Spleen (tissue), 11 donors: ENCODE measurements around the gene PRDX2. TPM values are rescaled to one million over a fixed set of nuclear protein-coding genes. Genes with fewer than 3 reads are reported as not detected.

Experiments
- DNase-seq: peaks from one replicate; pipeline ENCODE4 v3.0.0-alpha.2; 2020
- H3K27ac ChIP-seq, 8 donors: fragments of 200-600 bp; sonication (generic) in 7 of 8; 1 replicate in 4 of 8; 2 replicates in 4 of 8; pipeline versions ENCODE4 v1.5.0 to v1.8.0; 2016 to 2021; ENCODE audit warnings: inconsistent platforms in 4 of 8, mild to moderate bottlenecking in 4 of 8, moderate library complexity in 1 of 8
- H3K27me3 ChIP-seq, 7 donors: fragments of 200-600 bp; sonication (generic) in 6 of 7; replicated peaks in 1 of 7; 1 replicate in 4 of 7; 2 replicates in 3 of 7; pipeline versions ENCODE4 v1.5.0 to v1.8.0; 2016 to 2021; ENCODE audit warnings: inconsistent platforms in 3 of 7, mild to moderate bottlenecking in 1 of 7
- H3K36me3 ChIP-seq, 6 donors: fragments of 200-600 bp; sonication (generic) in 5 of 6; 1 replicate in 4 of 6; 2 replicates in 2 of 6; pipeline versions ENCODE4 v1.5.0 to v1.8.0; 2016 to 2021; ENCODE audit warnings: inconsistent platforms in 2 of 6
- H3K4me1 ChIP-seq, 6 donors: fragments of 200-600 bp; sonication (generic) in 5 of 6; 1 replicate in 3 of 6; 2 replicates in 3 of 6; pipeline versions ENCODE4 v1.5.0 to v1.8.0; 2016 to 2021; ENCODE audit warnings: inconsistent platforms in 3 of 6
- H3K4me3 ChIP-seq, 8 donors: fragments of 200-600 bp; sonication (generic) in 7 of 8; 1 replicate in 4 of 8; 2 replicates in 4 of 8; pipeline versions ENCODE4 v1.5.0 to v1.8.0; 2016 to 2021; ENCODE audit warnings: inconsistent platforms in 4 of 8, mild to moderate bottlenecking in 4 of 8, moderate library complexity in 2 of 8
- H3K9me3 ChIP-seq, 8 donors: fragments of 200-600 bp; sonication (generic) in 7 of 8; 1 replicate in 4 of 8; 2 replicates in 4 of 8; pipeline versions ENCODE4 v1.5.0 to v1.8.0; 2016 to 2021; ENCODE audit warnings: inconsistent platforms in 4 of 8
- CTCF ChIP-seq, 11 experiments: fragments of 200-600 bp in 7 of 11; fragments of 450-650 bp in 4 of 11; sonication (generic) in 4 of 11; IDR thresholded peaks in 8 of 11; conservative IDR thresholded peaks in 3 of 11; 1 replicate in 7 of 11; 2 replicates in 4 of 11; pipeline versions ENCODE4 v1.4.0 to v1.8.0; 2016 to 2021; ENCODE audit warnings: antibody characterized with exemption in 11 of 11, inconsistent platforms in 4 of 11, mild to moderate bottlenecking in 1 of 11
- POLR2A ChIP-seq, 3 donors: fragments of 450-650 bp; IDR thresholded peaks; one replicate each; pipeline ENCODE4 v1.5.1; 2017; ENCODE audit warnings: antibody characterized with exemption in 3 of 3, mild to moderate bottlenecking in 1 of 3
- POLR2AphosphoS5 ChIP-seq, 3 donors: sonication (generic); formaldehyde crosslinking; IDR thresholded peaks; one replicate each; pipeline ENCODE4 v1.5.1; 2017; ENCODE audit warnings: antibody characterized with exemption in 3 of 3
- WGBS, 5 donors: extraction: QIAGEN DNeasy Blood & Tissue Kit in 3 of 5; methylation state at CpG; one replicate each; pipeline versions ENCODE4 v1.1.5 to v1.1.7; 2013 to 2018; 5-methylcytosine and 5-hydroxymethylcytosine counted together
- intact Hi-C: fragments of 100-400 bp; cut with DNase I; formaldehyde crosslinking; loops from one replicate; pipeline ENCODE4 v1.15.0; 2023; ENCODE audit warnings: low total_unique reads
- polyA plus RNA-seq, 3 donors: library from polyadenylated mRNA; stranded (reverse); fragments of 200-250 nt; gene quantifications; one replicate each; pipeline ENCODE4 v1.2.1, GENCODE V29; 2013
- total RNA-seq, 7 donors: library from RNA; depleted of rRNA in 3 of 7; stranded (reverse); fragments of >200 nt in 3 of 7; fragmentation: NEBNext Ultra II Directional in 4 of 7; extraction: Animal tissue kit (Norgen Biotek cat#: 25700) in 4 of 7; gene quantifications; one replicate each; pipeline versions ENCODE4 v1.1.0 to v1.2.1, GENCODE V29; 2016 to 2021
- donor health status: healthy with polysubstance abuse.
- donor health status: DM: no; HTN: no; CAD: no; lungs with moderate emphysema.
- donor health status: DM: no; HTN: no; CAD: no.
- donor health status: Bipolar disorder and iron deficiency.
- donor health status: healthy.
- donor health status: DM: no; HTN: no; CAD: no.
- donor health status: DM: yes; HTN: yes; CAD: no.

The PRDX2 gene
- total and polyA plus RNA-seq, 10 donors: 78.3 to 203 (median 117) TPM

- H3K36me3 ChIP-seq: no peaks in the 10 kb centered on the region
- H3K9me3 ChIP-seq: no peaks in the 10 kb centered on the region
- H3K27me3 ChIP-seq: peaks cover 0 to 5% (median 0%) of the 10 kb centered on the region in 7 donors
- H3K4me3 ChIP-seq: peak overlapping the region in 1 of 8 donors; percentile 53
- intact Hi-C loops: no loop called here
- peaks cover 55 to 88% (median 79%) of the 10 kb centered on the region in 6 donors for H3K4me1 ChIP-seq
- H3K27ac ChIP-seq: peak overlapping the region; percentile 97 to 100 (median 100)
- WGBS, 5 donors: 76 to 83% (median 80%) methylated on average over 10 of the region's 10 CpGs
- TF ChIP-seq POLR2A (IDR thresholded peaks at IDR 0.05) (no peak), CTCF (IDR thresholded peaks at IDR 0.05 in 8 of 11, conservative IDR thresholded peaks at IDR 0.05 in 3 of 11) (no peak), POLR2AphosphoS5 (IDR thresholded peaks at IDR 0.05) (no peak)
- DNase-seq: no peak
Observed at GRCh38 chr19:12787458-12787857, 14.1 kb downstream of the PRDX2 start.

GRCh38 chr19:12786952-12787351 is 14.6 kb downstream of the PRDX2 start:
- Histone ChIP-seq H3K36me3 (no peaks in the 10 kb centered on the region), H3K27me3 (peaks cover 0 to 5% (median 0%) of the 10 kb centered on the region in 7 donors), H3K4me1 (peaks cover 57 to 93% (median 84%) of the 10 kb centered on the region in 6 donors), H3K4me3 (peak overlapping the region in 1 of 8 donors; percentile 53), H3K9me3 (no peaks in the 10 kb centered on the region), H3K27ac (peak overlapping the region; percentile 79 to 100 (median 100))
- WGBS, 5 donors: 85 to 100% (median 87%) methylated on average over 3 of the region's 3 CpGs
- TF ChIP-seq POLR2AphosphoS5 (IDR thresholded peaks at IDR 0.05) (no peak), CTCF (IDR thresholded peaks at IDR 0.05 in 8 of 11, conservative IDR thresholded peaks at IDR 0.05 in 3 of 11) (no peak), POLR2A (IDR thresholded peaks at IDR 0.05) (no peak)
- DNase-seq: no peak
- intact Hi-C loops: no loop called here

GRCh38 chr19:12786141-12786870 is 15.3 kb downstream of the PRDX2 start:
- TF ChIP-seq CTCF (IDR thresholded peaks at IDR 0.05 in 8 of 11, conservative IDR thresholded peaks at IDR 0.05 in 3 of 11) (no peak), POLR2AphosphoS5 (IDR thresholded peaks at IDR 0.05) (peak; percentile 42 to 80 (median 63))
- Histone ChIP-seq H3K9me3 (no peaks in the 10 kb centered on the region), H3K36me3 (no peaks in the 10 kb centered on the region), H3K27me3 (peaks cover 0 to 2% (median 0%) of the 10 kb centered on the region in 7 donors), H3K27ac (peak overlapping the region; percentile 79 to 100 (median 100)), H3K4me1 (peaks cover 63 to 99% (median 91%) of the 10 kb centered on the region in 6 donors), H3K4me3 (peak overlapping the region in 2 of 8 donors; percentile 3 to 53)
- intact Hi-C loops: no loop called here
- 18 to 32% (median 27%) methylated on average over 8 to 18 of the region's 18 CpGs for whole genome bisulfite sequencing, 5 donors
- DNase-seq: peak; percentile 92

- Histone ChIP-seq H3K36me3 (no peaks in the 10 kb centered on the region), H3K4me3 (peak overlapping the region in 2 of 8 donors; percentile 3 to 53), H3K27me3 (no peaks in the 10 kb centered on the region), H3K27ac (peak overlapping the region; percentile 79 to 100 (median 100)), H3K4me1 (peaks cover 64 to 94% (median 87%) of the 10 kb centered on the region in 6 donors), H3K9me3 (no peaks in the 10 kb centered on the region)
- 34 to 57% (median 45%) methylated on average over 4 of the region's 4 CpGs for WGBS, 5 donors
- peak in 2 of 3 donors; percentile 42 to 49 for TF ChIP-seq POLR2AphosphoS5 (IDR thresholded peaks at IDR 0.05)
- TF ChIP-seq CTCF (IDR thresholded peaks at IDR 0.05 in 8 of 11, conservative IDR thresholded peaks at IDR 0.05 in 3 of 11): no peak
- no peak for TF ChIP-seq POLR2A (IDR thresholded peaks at IDR 0.05)
- DNase-seq: peak; percentile 82
- intact Hi-C loops: no loop called here
Observed at GRCh38 chr19:12785431-12786031, 16.1 kb downstream of the PRDX2 start.
